ENCODE results near the gene MAGEE1. TPM values are rescaled to one million over a fixed set of nuclear protein-coding genes. Genes with fewer than 3 reads are reported as not detected.

Gene MAGEE1
- total RNA-seq (0.77 and 1.2 TPM in 2 replicates), polyA plus RNA-seq (0.38 and 0.52 TPM in 2 replicates), polyA minus RNA-seq (ENCODE audit: low replicate concordance) (0.59 and 0.70 TPM in 2 replicates)
- 1.6 and 1.9 TPM in 2 replicates for polyA plus RNA-seq (2012)

- TF ChIP-seq EZH2 (IDR thresholded peaks at IDR 0.05; ENCODE audit: low read length, missing control alignments) (no peak), CTCF (conservative IDR thresholded peaks at IDR 0.05 in 1 of 2, IDR thresholded peaks at IDR 0.05 in 1 of 2; ENCODE audit: low read depth in 1 of 2, low read length in 2 of 2) (no peak)
- no peaks in the 10 kb centered on the region for H4K20me1 ChIP-seq (ENCODE audit: control insufficient read depth, extremely low read depth, insufficient read depth, low read length)
- peak within 1 kb of the TSS; percentile 53 to 65 (median 56) for H3K4me3 ChIP-seq (replicated peaks in 1 of 4; ENCODE audit: control extremely low read depth in 1 of 4, insufficient read depth in 1 of 4, low read depth in 3 of 4, low read length in 4 of 4)
- H3K4me1 ChIP-seq (ENCODE audit: control insufficient read depth, extremely low read depth, insufficient read depth, low read length), result no peaks in the 10 kb centered on the region
- peak within 1 kb of the TSS; percentile 67 for H2AFZ ChIP-seq (ENCODE audit: low read length)
- no peaks in the 10 kb centered on the region for H3K36me3 ChIP-seq (ENCODE audit: control insufficient read depth, insufficient read depth, low read length)
- H3K4me2 ChIP-seq (ENCODE audit: extremely low read depth, insufficient read depth, low read length), result peak within 1 kb of the TSS; percentile 66
- peak within 1 kb of the TSS; percentile 53 for H3K9ac ChIP-seq (ENCODE audit: insufficient read depth, low read length)
- H3K27me3 ChIP-seq (ENCODE audit: control insufficient read depth, insufficient read depth, low read length), result no peaks in the 10 kb centered on the region
- peak; percentile 43 to 46 for DNase-seq (ENCODE audit: low read depth in 2 of 2)
- H3K79me2 ChIP-seq (ENCODE audit: control insufficient read depth, insufficient read depth, low read length), result no peaks in the 10 kb centered on the region
- no peaks in the 10 kb centered on the region for H3K9me3 ChIP-seq (ENCODE audit: control insufficient read depth, insufficient read depth, low read depth, low read length)
- H3K27ac ChIP-seq (ENCODE audit: insufficient read depth, low read length), result no peak within 1 kb of the TSS
Observed at GRCh38 chrX:76427560-76428242, at the start of gene MAGEE1. MAGEE1 (plus strand) TSS chrX:76427710; CDS start chrX:76427931, 221 bp downstream.

- H3K4me3 ChIP-seq (replicated peaks in 1 of 4; ENCODE audit: control extremely low read depth in 1 of 4, insufficient read depth in 1 of 4, low read depth in 3 of 4, low read length in 4 of 4), result no peak overlapping the region
- H3K27me3 ChIP-seq (ENCODE audit: control insufficient read depth, insufficient read depth, low read length), result no peaks in the 10 kb centered on the region
- H3K36me3 ChIP-seq (ENCODE audit: control insufficient read depth, insufficient read depth, low read length), result no peaks in the 10 kb centered on the region
- no peak overlapping the region for H3K4me2 ChIP-seq (ENCODE audit: extremely low read depth, insufficient read depth, low read length)
- no peak overlapping the region for H3K9ac ChIP-seq (ENCODE audit: insufficient read depth, low read length)
- H2AFZ ChIP-seq (ENCODE audit: low read length), result no peak overlapping the region
- H3K4me1 ChIP-seq (ENCODE audit: control insufficient read depth, extremely low read depth, insufficient read depth, low read length), result no peaks in the 10 kb centered on the region
- DNase-seq (ENCODE audit: low read depth in 2 of 2), result no peak
- no peaks in the 10 kb centered on the region for H3K9me3 ChIP-seq (ENCODE audit: control insufficient read depth, insufficient read depth, low read depth, low read length)
- H4K20me1 ChIP-seq (ENCODE audit: control insufficient read depth, extremely low read depth, insufficient read depth, low read length), result no peaks in the 10 kb centered on the region
- TF ChIP-seq CTCF (conservative IDR thresholded peaks at IDR 0.05 in 1 of 2, IDR thresholded peaks at IDR 0.05 in 1 of 2; ENCODE audit: low read depth in 1 of 2, low read length in 2 of 2), result no peak
- TF ChIP-seq EZH2 (IDR thresholded peaks at IDR 0.05; ENCODE audit: low read length, missing control alignments), result no peak
- no peak overlapping the region for H3K27ac ChIP-seq (ENCODE audit: insufficient read depth, low read length)
- H3K79me2 ChIP-seq (ENCODE audit: control insufficient read depth, insufficient read depth, low read length), result no peaks in the 10 kb centered on the region
Observed at GRCh38 chrX:76398970-76399369, 28.5 kb upstream of the MAGEE1 start.

GRCh38 chrX:76407795-76408194, 19.7 kb upstream of the MAGEE1 start:
- Histone ChIP-seq H3K9me3 (ENCODE audit: control insufficient read depth, insufficient read depth, low read depth, low read length) (no peaks in the 10 kb centered on the region), H3K9ac (ENCODE audit: insufficient read depth, low read length) (no peak overlapping the region), H3K27ac (ENCODE audit: insufficient read depth, low read length) (no peak overlapping the region), H2AFZ (ENCODE audit: low read length) (no peak overlapping the region), H3K4me3 (replicated peaks in 1 of 4; ENCODE audit: control extremely low read depth in 1 of 4, insufficient read depth in 1 of 4, low read depth in 3 of 4, low read length in 4 of 4) (no peak overlapping the region), H3K27me3 (ENCODE audit: control insufficient read depth, insufficient read depth, low read length) (no peaks in the 10 kb centered on the region), H3K36me3 (ENCODE audit: control insufficient read depth, insufficient read depth, low read length) (no peaks in the 10 kb centered on the region), H4K20me1 (ENCODE audit: control insufficient read depth, extremely low read depth, insufficient read depth, low read length) (no peaks in the 10 kb centered on the region), H3K79me2 (ENCODE audit: control insufficient read depth, insufficient read depth, low read length) (no peaks in the 10 kb centered on the region), H3K4me2 (ENCODE audit: extremely low read depth, insufficient read depth, low read length) (no peak overlapping the region), H3K4me1 (ENCODE audit: control insufficient read depth, extremely low read depth, insufficient read depth, low read length) (no peaks in the 10 kb centered on the region)
- DNase-seq (ENCODE audit: low read depth in 2 of 2), result no peak
- TF ChIP-seq EZH2 (IDR thresholded peaks at IDR 0.05; ENCODE audit: low read length, missing control alignments) (no peak), CTCF (conservative IDR thresholded peaks at IDR 0.05 in 1 of 2, IDR thresholded peaks at IDR 0.05 in 1 of 2; ENCODE audit: low read depth in 1 of 2, low read length in 2 of 2) (no peak)
